ENCODE results near the gene SACM1L.

DNA sequence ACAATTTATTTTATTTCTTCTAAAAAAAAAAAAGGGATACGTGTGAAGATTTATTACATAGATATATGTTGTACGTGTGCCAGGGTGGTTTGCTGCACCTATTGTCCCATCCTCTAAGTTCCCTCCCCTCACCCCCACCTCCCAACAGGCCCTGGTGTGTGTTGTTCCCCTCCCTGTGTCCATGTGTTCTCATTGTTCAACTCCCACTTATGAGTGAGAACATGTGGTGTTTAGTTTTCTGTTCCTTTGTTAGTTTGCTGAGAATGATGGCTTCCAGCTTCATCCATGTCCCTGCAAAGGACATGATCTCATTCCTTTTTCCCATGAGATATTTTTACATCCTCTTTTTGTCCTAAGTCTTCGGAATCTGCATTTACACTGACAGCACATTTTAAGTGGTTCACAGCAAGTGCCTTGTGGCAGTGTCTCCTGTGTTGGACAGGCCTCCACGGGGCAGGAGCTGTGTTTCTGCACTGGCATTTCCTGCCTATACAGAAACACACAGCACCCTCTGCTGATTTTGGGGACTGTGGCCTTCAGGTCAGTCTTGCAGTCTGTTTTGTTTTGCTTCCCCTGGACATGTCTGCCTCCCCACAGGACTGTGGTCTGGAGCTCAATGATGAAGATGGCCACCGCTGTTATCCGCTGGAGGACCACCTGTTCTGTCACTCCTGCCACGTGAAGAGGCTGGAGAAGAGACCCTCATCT, 12.7 kb upstream of the SACM1L start:
- TF ChIP-seq POLR2AphosphoS5 (IDR thresholded peaks at IDR 0.05; ENCODE audit: low read depth, low read length) (no peak), CTCF (IDR thresholded peaks at IDR 0.05) (no peak), TCF7L2 (IDR thresholded peaks at IDR 0.05; ENCODE audit: low read depth, low read length) (no peak), REST (IDR thresholded peaks at IDR 0.05; ENCODE audit: insufficient read depth in 1 of 2, low read depth in 2 of 2, low read length in 1 of 2) (no peak), SIN3A (IDR thresholded peaks at IDR 0.05; ENCODE audit: borderline replicate concordance, insufficient read depth, low read depth, low read length) (no peak)

All from Panc1 (cell line).